ENCODE results near the gene YAF2. TPM values are rescaled to one million over a fixed set of nuclear protein-coding genes. Genes with fewer than 3 reads are reported as not detected.

The YAF2 gene
- total and polyA plus RNA-seq, 5 experiments from 2014 or later, result 10.6 to 42.8 (median 21.8) TPM

GRCh38 chr12:42186793-42187192 is 51.3 kb downstream of the YAF2 start:
- Mint-ChIP-seq H3K27ac (no peak overlapping the region), H3K36me3 (peaks cover 4 to 44% (median 6%) of the 10 kb centered on the region in 3 donors), H3K4me1 (peaks cover 18 to 26% (median 22%) of the 10 kb centered on the region in 4 donors), H3K9me3 (no peaks in the 10 kb centered on the region), H3K27me3 (no peaks in the 10 kb centered on the region), H3K4me3 (no peak overlapping the region)
- POLR2A ChIA-PET, result no interaction called here
- DNase-seq (no peak), ATAC-seq (no peak)

- Mint-ChIP-seq H3K4me1 (peaks cover 18 to 25% (median 21%) of the 10 kb centered on the region in 4 donors), H3K27ac (peak overlapping the region in 1 of 10 donors; percentile 64), H3K9me3 (peaks cover 0 to 3% (median 0%) of the 10 kb centered on the region in 9 donors), H3K36me3 (peaks cover 6 to 44% (median 6%) of the 10 kb centered on the region in 3 donors), H3K4me3 (no peak overlapping the region), H3K27me3 (no peaks in the 10 kb centered on the region)
- ATAC-seq (no peak), DNase-seq (no peak)
- POLR2A ChIA-PET, result no interaction called here
These were observed 55.7 kb downstream of the YAF2 start for GRCh38 chr12:42182394-42182793.

- DNase-seq (no peak), ATAC-seq (no peak)
- Mint-ChIP-seq H3K27ac (no peak overlapping the region), H3K27me3 (no peaks in the 10 kb centered on the region), H3K36me3 (peaks cover 17 to 49% (median 17%) of the 10 kb centered on the region in 3 donors), H3K9me3 (peaks cover 0 to 16% (median 2%) of the 10 kb centered on the region in 9 donors), H3K4me1 (peaks cover 16 to 30% (median 27%) of the 10 kb centered on the region in 4 donors), H3K4me3 (no peak overlapping the region)
- POLR2A ChIA-PET, result no interaction called here
These were observed 57.0 kb downstream of the YAF2 start for GRCh38 chr12:42180990-42181596.

GRCh38 chr12:42178101-42178500 is 59.9 kb downstream of the YAF2 start:
- Mint-ChIP-seq H3K27ac (no peak overlapping the region), H3K9me3 (peaks cover 0 to 19% (median 3%) of the 10 kb centered on the region in 9 donors), H3K27me3 (no peaks in the 10 kb centered on the region), H3K36me3 (peaks cover 13 to 43% (median 26%) of the 10 kb centered on the region in 3 donors), H3K4me1 (peaks cover 25 to 32% (median 28%) of the 10 kb centered on the region in 4 donors), H3K4me3 (no peak overlapping the region)
- ATAC-seq (no peak), DNase-seq (no peak)
- POLR2A ChIA-PET, result no interaction called here

GRCh38 chr12:42174978-42175377 is 63.1 kb downstream of the YAF2 start:
- Mint-ChIP-seq H3K9me3 (peaks cover 0 to 19% (median 3%) of the 10 kb centered on the region in 9 donors), H3K4me1 (peaks cover 22 to 31% (median 25%) of the 10 kb centered on the region in 4 donors), H3K27ac (no peak overlapping the region), H3K36me3 (peaks cover 13 to 51% (median 29%) of the 10 kb centered on the region in 3 donors), H3K27me3 (no peaks in the 10 kb centered on the region), H3K4me3 (no peak overlapping the region)
- POLR2A ChIA-PET, result no interaction called here
- ATAC-seq (no peak), DNase-seq (no peak)

GRCh38 chr12:42173961-42174521 is 64.0 kb downstream of the YAF2 start:
- Mint-ChIP-seq H3K9me3 (peaks cover 0 to 19% (median 3%) of the 10 kb centered on the region in 9 donors), H3K4me3 (no peak overlapping the region), H3K4me1 (peaks cover 23 to 34% (median 29%) of the 10 kb centered on the region in 4 donors), H3K36me3 (peaks cover 13 to 52% (median 29%) of the 10 kb centered on the region in 3 donors), H3K27ac (peak overlapping the region in 4 of 10 donors; percentile 12 to 76 (median 27)), H3K27me3 (no peaks in the 10 kb centered on the region)
- DNase-seq (no peak), ATAC-seq (no peak)
- POLR2A ChIA-PET, result no interaction called here

GRCh38 chr12:42172441-42173210 is 65.4 kb downstream of the YAF2 start:
- H3K9me3 Mint-ChIP-seq, result peaks cover 0 to 18% (median 3%) of the 10 kb centered on the region in 9 donors
- H3K36me3 Mint-ChIP-seq, result peaks cover 13 to 55% (median 28%) of the 10 kb centered on the region in 3 donors
- peaks cover 25 to 36% (median 32%) of the 10 kb centered on the region in 4 donors for H3K4me1 Mint-ChIP-seq
- peak overlapping the region in 1 of 10 donors; percentile 21 for H3K4me3 Mint-ChIP-seq
- POLR2A ChIA-PET, result no interaction called here
- no peak for ATAC-seq
- H3K27ac Mint-ChIP-seq, result peak overlapping the region in 4 of 10 donors; percentile 29 to 66 (median 61)
- no peaks in the 10 kb centered on the region for H3K27me3 Mint-ChIP-seq
- DNase-seq, result no peak

GRCh38 chr12:42167711-42168110 is 70.3 kb downstream of the YAF2 start:
- no peak overlapping the region for H3K4me3 Mint-ChIP-seq
- ATAC-seq (no peak), DNase-seq (no peak)
- peaks cover 0 to 44% (median under 1%) of the 10 kb centered on the region in 3 donors for H3K36me3 Mint-ChIP-seq
- no peaks in the 10 kb centered on the region for H3K9me3 Mint-ChIP-seq
- POLR2A ChIA-PET, result interaction anchor here (0.7 kb wide), 1 partner anchor 1695 kb away, joined by 4 read pairs; no protein-coding TSS in a partner anchor
- H3K4me1 Mint-ChIP-seq, result peaks cover 10 to 25% (median 18%) of the 10 kb centered on the region in 4 donors
- no peak overlapping the region for H3K27ac Mint-ChIP-seq
- H3K27me3 Mint-ChIP-seq, result no peaks in the 10 kb centered on the region

GRCh38 chr12:42166501-42166900 is 71.5 kb downstream of the YAF2 start:
- Mint-ChIP-seq H3K4me1 (peaks cover 14 to 30% (median 22%) of the 10 kb centered on the region in 4 donors), H3K27ac (peak overlapping the region in 1 of 10 donors; percentile 53), H3K4me3 (no peak overlapping the region), H3K36me3 (peaks cover 0 to 43% (median 0%) of the 10 kb centered on the region in 3 donors), H3K27me3 (no peaks in the 10 kb centered on the region), H3K9me3 (no peaks in the 10 kb centered on the region)
- ATAC-seq (no peak), DNase-seq (no peak)
- POLR2A ChIA-PET, result no interaction called here

GRCh38 chr12:42163913-42164312 is 74.1 kb downstream of the YAF2 start:
- peaks cover 0 to 39% (median 9%) of the 10 kb centered on the region in 3 donors for H3K36me3 Mint-ChIP-seq

GRCh38 chr12:42162965-42163364 is 75.1 kb downstream of the YAF2 start:
- POLR2A ChIA-PET, result no interaction called here

More at GRCh38 chr12:42163913-42164312, 74.1 kb downstream of the YAF2 start:
- no peaks in the 10 kb centered on the region for H3K9me3 Mint-ChIP-seq
- H3K27me3 Mint-ChIP-seq, result no peaks in the 10 kb centered on the region
- POLR2A ChIA-PET, result no interaction called here
- ATAC-seq, result no peak
- peak overlapping the region in 6 of 10 donors; percentile 5 to 65 (median 42) for H3K27ac Mint-ChIP-seq
- no peak for DNase-seq
- peaks cover 10 to 26% (median 16%) of the 10 kb centered on the region in 4 donors for H3K4me1 Mint-ChIP-seq
- no peak overlapping the region for H3K4me3 Mint-ChIP-seq

GRCh38 chr12:42162193-42162592 is 75.9 kb downstream of the YAF2 start:
- POLR2A ChIA-PET, result no interaction called here
- H3K9me3 Mint-ChIP-seq, result no peaks in the 10 kb centered on the region
- no peaks in the 10 kb centered on the region for H3K27me3 Mint-ChIP-seq

More at GRCh38 chr12:42162965-42163364, 75.1 kb downstream of the YAF2 start:
- ATAC-seq, result no peak
- DNase-seq, result no peak
- H3K4me3 Mint-ChIP-seq, result no peak overlapping the region
- peaks cover 9 to 25% (median 15%) of the 10 kb centered on the region in 4 donors for H3K4me1 Mint-ChIP-seq
- H3K27me3 Mint-ChIP-seq, result no peaks in the 10 kb centered on the region
- H3K27ac Mint-ChIP-seq, result peak overlapping the region; percentile 5 to 70 (median 45)
- H3K9me3 Mint-ChIP-seq, result no peaks in the 10 kb centered on the region
- H3K36me3 Mint-ChIP-seq, result peaks cover 0 to 35% (median 9%) of the 10 kb centered on the region in 3 donors

More at GRCh38 chr12:42162193-42162592, 75.9 kb downstream of the YAF2 start:
- peak overlapping the region in 9 of 10 donors; percentile 5 to 85 (median 65) for H3K27ac Mint-ChIP-seq
- peaks cover 9 to 25% (median 15%) of the 10 kb centered on the region in 4 donors for H3K4me1 Mint-ChIP-seq
- H3K4me3 Mint-ChIP-seq, result no peak overlapping the region
- peaks cover 0 to 34% (median 9%) of the 10 kb centered on the region in 3 donors for H3K36me3 Mint-ChIP-seq
- ATAC-seq (no peak), DNase-seq (no peak)

Measured in naive thymus-derived CD8-positive, alpha-beta T cell (primary cell).